HG03432 (cell line): ENCODE measurements around the gene TMEM51.

Experiments
- ATAC-seq: cut with Tn5 transposase; IDR thresholded peaks from one replicate; pipeline ENCODE4 v1.9.1; 2021; ENCODE audit warnings: mild to moderate bottlenecking, moderate library complexity; ENCODE audit not compliant: unreplicated experiment

TMEM51 gene

DNA sequence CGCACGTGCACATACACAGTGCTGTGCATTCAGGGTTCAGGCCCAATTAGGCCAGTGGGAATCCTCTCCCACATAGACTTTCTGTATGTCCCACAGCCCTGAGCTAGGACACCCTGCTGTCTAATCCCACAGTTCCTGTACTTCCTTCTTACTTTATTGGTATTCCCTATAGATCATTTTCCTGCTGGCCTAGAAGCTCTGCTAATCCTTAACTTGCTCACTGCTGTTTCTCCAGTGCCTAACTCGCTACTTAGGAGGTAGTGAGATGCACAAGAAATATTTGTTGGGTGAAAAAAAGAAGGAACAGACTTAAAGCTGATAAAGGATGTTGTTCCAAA is 59.4 kb downstream of the TMEM51 start:
- no peak for ATAC-seq

DNA sequence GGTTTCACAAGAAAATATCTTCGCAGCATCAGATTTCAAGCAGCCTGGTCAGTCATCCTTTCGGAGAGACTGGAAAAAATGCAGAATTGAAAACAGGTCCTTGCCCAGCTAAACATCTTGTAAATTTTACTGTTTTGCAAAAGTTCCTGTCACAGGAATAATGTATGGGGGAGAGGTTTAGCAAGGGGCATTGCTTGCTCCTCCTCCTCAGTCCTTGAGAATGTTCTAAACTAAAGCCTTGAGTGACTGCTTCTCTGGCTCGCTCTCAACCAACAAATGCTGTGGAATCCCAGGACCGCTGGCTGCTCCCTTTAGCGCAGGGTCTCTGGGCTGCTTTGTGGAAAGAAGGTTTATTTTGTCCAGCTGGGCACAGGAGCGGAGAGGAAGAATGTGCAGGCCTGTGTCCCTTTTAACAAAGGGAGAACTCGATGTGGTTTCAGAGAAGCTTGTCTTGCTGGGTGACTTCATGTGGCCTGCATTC is 59.8 kb downstream of the TMEM51 start:
- ATAC-seq: no peak

DNA sequence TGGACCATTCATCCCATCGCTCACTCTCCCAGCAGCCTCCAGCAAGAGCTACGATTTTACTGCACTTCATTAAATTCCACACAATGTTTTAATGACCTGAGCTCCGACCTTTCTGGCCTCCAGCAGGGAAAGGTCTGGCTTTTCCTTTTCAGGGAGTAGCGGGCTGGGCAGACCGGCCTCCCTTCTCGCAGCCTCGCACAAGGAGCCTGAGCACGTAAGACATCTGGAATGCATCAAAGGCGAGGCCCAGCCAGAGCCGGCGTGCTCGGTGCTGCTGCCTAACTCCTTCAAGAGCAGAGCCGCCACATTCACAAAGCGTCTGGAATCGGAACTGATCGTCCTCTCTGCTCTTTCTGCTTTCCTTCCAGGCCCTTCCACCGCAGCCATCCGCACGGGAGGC is 61.0 kb downstream of the TMEM51 start:
- no peak for ATAC-seq

DNA sequence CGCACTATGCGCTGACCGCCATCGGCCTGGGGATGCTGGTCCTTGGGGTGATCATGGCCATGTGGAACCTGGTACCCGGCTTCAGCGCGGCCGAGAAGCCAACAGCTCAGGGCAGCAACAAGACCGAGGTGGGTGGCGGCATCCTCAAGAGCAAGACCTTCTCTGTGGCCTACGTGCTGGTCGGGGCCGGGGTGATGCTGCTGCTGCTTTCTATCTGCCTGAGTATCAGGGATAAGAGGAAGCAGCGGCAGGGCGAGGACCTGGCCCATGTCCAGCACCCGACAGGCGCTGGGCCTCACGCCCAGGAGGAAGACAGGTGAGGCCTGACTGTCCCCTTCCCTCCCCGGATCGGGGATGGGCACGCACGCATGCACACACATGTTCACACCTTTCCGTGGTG is 61.6 kb downstream of the TMEM51 start:
- ATAC-seq: no peak

DNA sequence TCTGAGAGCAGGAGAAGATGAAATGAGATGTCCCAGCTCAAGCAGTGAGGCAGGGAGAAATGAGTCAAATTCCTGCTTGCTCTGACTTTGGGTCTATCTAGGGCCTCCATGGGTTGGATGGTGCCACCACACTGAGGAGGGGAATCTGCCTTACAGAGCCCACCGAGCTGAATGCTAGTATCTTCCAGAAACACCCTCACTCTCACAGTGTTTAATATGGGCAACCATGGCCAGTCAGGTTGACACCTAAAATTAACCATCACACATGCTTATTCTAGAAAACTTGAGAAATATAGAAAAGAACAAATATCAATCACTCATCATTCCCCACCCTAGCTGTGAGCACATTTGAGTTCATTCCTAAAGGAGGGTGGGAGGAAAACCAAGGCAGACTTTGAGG is 64.1 kb downstream of the TMEM51 start:
- ATAC-seq: no peak

DNA sequence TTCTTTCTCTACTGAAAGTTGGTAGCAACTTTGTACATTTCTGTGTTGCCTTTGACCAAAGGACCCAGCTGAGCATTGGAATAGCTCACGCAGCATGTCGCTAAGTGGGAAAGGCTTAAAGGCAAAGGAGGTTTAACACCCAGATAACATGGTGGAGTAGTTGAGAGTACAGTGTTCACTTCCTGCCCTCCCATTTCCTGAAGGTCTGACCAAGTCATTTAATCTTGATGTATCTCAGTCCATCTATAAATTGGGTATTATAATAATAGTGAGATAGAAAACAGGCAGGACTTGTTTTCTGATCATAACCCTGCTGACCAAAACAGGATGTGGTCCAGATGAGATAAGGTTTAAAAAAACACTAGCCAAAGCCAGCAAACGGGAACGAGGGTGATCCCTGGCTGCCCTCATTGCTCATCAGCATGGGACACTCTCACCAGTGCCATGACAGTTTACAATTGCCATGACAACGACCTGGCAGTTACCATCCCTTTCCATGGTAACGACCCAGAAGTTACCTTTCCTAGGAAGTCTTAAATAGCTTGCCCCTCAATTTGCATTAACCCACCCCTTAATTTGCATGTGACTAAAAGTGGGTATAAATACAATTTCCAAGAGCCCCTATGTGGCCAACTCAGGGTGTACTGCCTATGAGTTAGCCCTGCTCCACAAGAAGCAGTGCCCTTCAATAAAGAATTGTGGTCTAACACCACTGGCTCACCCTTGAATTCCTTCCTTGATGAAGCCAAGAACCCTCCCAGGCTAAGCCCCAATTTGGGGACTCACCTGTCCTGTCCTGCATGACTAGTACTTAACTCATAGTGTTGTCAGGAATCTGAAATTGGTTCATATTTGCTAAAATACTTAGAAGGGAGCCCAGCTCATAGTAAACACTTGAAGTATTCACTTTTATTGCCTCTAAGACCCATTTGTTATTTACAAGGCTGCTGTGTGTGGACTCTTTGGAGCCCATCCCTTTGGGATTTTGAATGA is 65.0 kb downstream of the TMEM51 start:
- ATAC-seq: no peak

DNA sequence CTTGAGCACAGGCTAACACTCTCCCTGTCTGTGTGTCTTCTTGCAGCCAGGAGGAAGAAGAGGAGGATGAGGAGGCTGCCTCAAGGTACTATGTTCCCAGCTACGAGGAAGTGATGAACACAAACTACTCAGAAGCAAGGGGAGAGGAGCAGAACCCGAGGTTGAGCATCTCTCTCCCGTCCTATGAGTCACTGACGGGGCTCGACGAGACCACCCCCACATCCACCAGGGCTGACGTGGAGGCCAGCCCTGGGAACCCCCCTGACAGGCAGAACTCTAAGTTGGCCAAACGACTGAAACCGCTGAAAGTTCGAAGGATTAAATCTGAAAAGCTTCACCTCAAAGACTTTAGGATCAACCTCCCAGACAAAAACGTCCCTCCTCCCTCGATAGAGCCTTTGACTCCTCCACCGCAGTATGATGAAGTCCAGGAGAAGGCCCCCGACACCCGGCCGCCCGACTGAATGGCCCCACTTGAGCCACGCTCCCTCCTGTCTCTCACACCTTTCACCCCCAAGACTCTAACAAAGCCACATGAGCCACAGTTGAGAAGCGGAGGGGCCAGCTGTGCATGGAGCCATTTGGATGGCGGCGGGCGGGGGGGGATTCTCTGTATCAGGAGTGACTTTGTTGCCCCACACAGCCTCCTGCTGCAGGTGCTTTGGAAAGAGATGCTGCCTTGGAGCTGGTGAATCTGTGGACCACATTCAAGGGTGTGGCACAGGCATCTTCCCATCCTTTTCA is 65.9 kb downstream of the TMEM51 start:
- no peak for ATAC-seq

DNA sequence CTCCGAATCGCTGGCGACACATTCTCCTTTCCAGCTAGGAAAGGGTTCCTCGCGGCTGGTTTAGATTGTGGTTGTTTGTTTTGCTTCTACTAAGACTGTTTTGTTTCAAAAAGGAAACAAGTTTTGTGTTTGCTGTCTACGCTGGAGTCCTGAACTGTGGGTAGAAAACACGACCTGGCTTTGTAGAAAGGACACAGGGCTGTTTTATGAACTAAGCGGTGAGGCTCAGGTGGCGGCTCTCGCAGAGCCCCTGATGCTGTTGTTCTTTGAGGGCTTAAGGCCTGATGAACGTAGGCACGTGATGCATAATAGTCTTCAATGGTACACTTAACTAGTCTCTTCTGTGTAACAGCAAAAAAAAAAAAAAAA is 66.5 kb downstream of the TMEM51 start:
- ATAC-seq: no peak

DNA sequence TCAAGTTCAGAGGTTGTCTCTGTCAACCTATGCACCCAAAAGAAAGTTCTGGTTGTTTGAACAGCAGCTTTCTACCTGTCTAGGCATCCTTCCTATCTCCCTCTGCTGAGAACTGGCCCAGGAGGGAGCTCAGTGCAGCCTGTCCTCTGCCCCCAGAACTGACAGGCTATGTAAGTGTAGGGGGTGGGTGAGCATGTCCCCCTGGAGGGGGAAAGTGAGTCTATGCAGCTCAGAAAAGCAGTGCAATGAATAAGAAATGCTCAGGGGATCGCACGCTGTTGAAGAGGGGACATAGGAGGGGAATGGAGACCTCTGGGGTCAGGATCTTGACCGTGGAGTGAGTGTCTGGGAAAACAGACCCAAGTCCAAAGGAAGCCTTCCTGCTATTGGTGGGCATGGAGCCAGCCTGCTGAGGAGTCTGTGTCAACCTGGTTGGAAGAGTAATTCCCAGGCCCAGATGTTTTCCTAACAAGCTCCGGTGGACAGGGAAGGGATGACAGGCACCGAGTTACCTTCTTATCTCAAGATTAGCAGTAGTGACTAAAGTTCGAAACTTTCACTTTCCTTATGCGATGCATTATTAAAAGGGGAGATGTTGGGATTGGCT is 67.4 kb downstream of the TMEM51 start:
- no peak for ATAC-seq

DNA sequence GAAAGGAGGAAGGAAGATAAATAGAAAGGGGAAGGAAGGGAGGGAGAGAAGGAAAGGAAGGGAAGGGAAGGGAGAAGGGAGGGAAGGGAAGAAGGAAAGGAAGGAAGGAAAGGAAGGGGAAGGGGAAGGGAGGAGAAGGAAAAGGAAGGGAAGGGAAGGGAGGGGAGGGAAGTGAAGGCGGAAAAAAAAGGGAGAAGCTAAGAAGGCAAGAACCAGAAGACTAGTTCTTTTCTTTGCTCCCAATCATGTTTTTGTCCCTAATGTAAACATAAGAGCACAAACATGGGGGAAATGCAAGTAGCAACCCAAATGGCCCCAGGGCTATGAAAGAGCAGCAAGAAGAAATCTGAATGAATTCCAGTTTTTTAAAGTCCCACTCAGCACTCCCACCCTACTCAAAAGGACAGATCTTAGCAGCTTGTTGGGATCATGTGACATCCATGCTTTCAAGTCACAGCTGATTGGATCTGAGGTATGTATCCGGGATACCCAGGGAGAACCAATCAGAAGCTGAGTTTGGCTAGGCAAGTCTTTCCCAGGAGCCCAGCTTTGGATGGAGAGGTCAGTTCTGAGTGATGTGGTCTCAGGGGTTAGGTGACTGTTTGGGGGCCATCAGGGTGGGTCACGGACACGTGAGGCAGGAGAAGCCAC is 69.2 kb downstream of the TMEM51 start:
- ATAC-seq: no peak

DNA sequence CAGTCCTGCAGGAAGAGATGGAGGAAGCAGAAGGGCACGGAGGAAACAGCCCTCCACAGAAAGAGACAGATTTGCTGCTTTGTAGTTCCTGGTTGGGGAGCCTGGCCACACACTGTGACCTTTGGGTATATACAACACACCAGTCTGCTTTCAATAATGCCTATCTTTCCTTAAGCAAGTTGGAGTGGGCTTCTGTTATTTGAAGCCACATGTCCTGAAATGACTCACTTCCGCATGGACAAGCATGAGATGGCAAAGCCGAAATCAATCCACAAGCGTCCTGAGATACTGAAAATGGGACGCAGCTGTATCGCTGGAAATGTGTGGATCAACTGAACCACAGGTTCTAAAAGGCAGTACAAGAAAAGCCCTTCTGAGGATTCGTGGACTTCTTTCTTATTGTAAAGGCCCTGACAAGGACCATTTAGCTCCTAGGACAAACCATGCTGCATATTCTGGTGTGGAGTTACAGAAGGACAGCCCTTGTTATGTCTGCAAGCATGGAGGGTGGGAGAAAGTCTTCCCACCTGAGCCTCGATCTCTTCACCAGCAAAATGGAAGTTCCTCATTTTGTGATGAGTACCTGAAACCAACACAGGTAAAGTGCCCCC is 70.8 kb downstream of the TMEM51 start:
- ATAC-seq: no peak

DNA sequence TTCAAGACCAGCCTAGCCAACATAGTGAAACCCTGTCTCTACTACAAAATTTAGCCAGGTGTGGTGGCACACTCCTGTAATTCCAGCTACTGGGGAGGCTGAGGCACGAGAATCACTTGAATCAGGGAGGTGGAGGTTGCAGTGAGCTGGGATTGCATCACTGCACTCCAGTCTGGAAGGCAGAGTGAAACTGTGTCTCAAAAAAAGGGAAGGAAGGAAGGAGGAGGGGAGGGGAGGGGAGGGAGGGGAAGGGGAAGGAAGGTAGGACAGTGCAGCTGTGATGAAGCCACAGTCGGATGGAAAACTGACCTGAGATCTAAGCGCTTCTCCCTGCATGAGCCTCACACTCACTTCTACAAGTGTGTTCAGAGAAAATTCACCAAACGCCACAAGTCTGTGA is 71.4 kb downstream of the TMEM51 start:
- ATAC-seq: no peak

DNA sequence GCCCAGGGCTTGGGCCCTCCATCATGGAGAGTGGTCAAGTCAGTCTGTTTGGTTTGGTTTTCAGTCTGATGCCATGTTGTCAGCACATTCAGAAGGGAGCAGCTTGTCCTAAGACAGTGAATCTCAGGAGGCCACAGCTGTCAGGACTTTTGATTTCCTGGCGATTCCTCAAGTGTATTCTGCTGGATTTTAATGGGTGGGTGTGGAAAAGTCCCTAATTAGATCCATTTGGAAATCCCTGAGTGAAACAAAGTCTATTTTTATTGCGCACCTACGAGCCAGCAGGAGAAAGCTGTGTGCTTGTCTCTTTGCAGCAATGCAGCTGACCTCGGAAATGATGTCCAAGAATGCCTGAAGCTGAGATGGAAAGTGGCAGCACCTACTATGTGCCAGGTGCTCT is 71.9 kb downstream of the TMEM51 start:
- ATAC-seq: no peak

DNA sequence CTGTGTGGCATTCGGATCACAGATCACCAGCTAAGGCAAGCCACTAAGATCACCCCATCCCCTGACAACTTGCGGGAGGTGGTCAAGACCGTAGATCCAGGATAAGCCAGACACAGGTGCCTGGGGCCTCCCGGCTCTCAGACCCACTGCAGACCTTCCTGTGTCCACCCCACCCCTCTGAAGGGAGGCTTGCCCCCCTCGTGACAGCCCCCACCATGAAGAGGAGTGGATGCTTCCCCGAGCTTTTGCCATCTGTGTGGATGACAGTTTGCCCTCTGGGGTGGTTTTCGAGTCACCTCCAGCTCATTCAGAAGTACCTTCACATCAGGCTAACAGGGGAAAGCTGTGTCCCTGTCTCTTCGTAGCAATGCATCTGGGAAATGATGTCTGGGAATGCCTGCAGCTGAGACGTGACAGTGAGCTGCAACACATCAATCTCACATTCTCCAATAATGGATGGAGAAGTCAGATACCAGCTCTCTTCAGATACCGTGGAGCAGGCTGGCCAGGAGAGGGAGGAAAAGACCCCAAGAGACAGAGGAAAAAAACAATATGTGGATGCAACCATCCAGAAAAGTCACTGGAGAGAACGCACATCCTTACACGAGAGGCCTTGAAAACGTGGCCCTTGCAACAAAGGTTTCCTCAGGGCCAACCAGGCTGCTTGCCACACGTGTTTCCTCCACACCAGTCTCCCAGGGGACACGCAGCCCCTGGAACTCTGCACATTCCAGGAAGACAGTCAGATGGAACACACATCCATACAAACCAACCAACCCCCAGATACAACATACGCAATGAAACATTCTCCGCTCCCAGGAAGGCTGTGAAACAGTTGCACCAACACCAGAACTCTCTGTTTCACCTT is 73.1 kb downstream of the TMEM51 start:
- ATAC-seq: no peak

DNA sequence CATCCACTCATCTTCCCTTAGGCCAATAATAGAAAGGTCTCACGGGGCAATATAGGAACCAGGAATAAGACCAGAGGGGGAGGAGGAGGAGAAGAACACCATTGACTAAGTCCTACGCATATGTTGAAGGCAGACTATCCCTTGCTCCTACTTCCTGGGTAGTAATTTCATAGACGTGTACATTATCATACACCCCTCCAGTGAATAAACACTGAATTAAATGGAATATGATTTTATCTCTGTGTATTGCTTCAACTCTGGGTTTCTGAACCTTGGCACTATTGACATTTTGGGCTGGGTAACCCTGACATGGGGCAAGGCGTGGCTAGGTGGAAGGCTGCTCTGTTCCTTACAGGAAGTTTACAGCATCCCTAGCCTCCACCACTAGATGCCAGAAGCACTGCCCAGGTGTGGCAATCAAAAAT is 76.2 kb downstream of the TMEM51 start:
- no peak for ATAC-seq

DNA sequence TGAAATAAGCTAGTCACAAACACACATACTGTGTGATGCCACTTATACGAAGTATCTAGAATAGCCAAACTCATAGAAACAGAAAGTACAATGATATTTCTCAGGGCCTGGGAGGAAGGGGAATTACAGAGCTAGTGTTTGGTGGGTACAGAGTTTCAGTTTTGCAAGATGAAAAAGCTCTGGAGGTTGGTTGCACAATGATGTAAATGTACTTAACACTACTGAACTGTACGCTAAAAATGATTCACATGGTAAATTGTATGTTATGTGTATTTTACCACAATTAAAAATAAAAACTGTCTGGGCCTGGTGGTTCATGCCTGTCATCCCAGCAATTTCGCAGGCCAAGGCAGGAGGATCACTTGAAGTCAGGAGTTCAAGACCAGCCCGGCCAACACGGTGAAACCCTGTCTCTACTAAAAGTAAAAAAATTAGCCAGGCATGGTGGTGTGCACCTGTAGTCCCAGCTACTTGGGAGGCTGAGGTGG is 78.2 kb downstream of the TMEM51 start:
- ATAC-seq: peak; percentile 92

DNA sequence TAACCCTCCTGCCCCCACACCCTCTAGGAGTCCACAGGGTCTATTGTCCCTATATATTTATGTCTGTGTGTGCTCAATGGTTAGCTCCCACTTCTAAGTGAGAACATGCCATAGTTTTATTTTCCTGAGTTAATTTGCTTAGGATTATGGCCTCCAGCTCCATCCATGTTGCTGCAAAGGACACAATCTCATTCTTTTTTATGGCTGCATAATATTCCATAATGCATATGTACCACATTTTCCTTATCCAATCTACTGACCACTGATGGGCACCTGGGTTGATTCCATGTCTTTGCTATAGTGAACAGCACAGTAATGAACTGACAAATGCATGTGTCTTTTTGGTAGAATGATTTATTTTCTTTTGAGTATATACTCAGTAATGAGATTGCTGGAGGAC is 80.1 kb downstream of the TMEM51 start:
- no peak for ATAC-seq

DNA sequence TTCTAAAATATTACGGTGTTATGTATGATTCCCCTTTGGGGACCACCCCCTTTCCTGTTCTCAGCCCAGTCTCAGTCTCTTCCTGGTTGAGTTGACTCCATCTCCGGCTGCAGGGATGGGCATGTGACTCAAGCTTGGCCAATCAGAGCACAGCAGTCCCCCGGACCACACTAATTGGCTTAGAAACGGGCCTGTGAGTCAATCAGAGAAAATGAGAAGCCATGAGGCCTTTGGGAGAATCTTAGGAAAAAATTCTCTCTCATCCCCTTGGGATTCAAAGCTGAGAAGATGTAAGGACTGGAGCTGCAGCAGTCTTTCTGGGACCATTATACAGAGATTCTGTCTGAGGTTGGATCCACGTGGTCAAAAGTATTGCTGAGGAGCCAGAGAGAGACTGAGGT is 82.8 kb downstream of the TMEM51 start:
- no peak for ATAC-seq

DNA sequence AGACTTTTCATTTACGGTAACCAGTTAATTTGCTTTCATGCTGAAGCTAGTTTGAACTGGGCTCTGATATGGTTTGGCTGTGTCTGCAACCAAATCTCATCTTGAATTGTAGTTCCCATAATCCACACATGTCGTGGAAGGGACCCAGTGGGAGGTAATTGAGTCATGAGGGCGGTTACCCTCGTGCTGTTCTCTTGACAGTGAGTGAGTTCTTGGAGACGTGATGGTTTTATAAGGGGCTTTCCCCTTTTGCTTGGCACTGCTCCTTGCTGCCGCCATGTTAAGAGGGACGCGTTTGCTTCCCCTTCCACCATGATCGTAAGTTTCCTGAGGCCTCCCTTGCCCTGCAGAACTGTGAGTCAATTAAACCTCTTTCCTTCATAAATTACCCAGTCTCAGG is 83.2 kb downstream of the TMEM51 start:
- no peak for ATAC-seq

DNA sequence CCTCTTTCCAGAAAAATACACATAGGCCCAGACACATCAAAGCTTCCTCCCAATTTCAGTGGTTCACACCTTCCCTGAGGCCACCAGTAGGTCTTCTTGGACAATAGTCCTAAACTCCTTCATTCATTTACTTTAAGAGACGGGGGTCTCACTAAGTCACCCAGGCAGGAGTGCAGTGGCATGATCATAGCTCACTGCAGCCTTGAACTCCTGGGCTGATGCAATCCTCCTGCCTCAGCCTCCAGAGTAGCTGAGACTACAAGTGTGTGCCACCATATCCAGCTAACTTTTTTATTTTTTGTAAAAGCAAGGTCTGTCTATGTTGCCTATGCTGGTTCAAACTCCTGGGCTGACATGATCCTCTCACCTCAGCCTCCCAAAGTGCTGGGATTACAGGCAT is 85.2 kb downstream of the TMEM51 start:
- no peak for ATAC-seq
